Activated naive CD4-positive, alpha-beta T cell treated with anti-CD3 and anti-CD28 coated beads, Interleukin-2, amount 50 U/mL, for 24 hours (primary cell): ENCODE measurements around the gene CMTM7.
"Not testable (repeated sequence)": the region's sequence is repeated elsewhere in the genome, so short reads cannot be mapped to it uniquely, and the experiment has no call there.

ENCODE experiments used
- H3K27ac Mint-ChIP-seq: one replicate; pipeline ENCODE4 v1.8.0; 2021; ENCODE audit warnings: mild to moderate bottlenecking, mixed read lengths
- H3K27me3 Mint-ChIP-seq: one replicate; pipeline ENCODE4 v1.8.0; 2021; ENCODE audit warnings: mixed read lengths
- H3K36me3 Mint-ChIP-seq: one replicate; pipeline ENCODE4 v1.8.0; 2021; ENCODE audit warnings: mixed read lengths
- H3K4me1 Mint-ChIP-seq: one replicate; pipeline ENCODE4 v1.8.0; 2021; ENCODE audit warnings: mixed read lengths
- H3K4me3 Mint-ChIP-seq: one replicate; pipeline ENCODE4 v1.8.0; 2021; ENCODE audit warnings: mild to moderate bottlenecking, mixed read lengths
- H3K9me3 Mint-ChIP-seq: one replicate; pipeline ENCODE4 v1.8.0; 2021; ENCODE audit warnings: mixed read lengths

The CMTM7 gene

GRCh38 chr3:32436816-32437189, 45.1 kb downstream of the CMTM7 start:
- H3K4me1 Mint-ChIP-seq: peaks cover 81% of the 10 kb centered on the region
- no peaks in the 10 kb centered on the region for H3K27me3 Mint-ChIP-seq
- H3K9me3 Mint-ChIP-seq: no peaks in the 10 kb centered on the region
- H3K27ac Mint-ChIP-seq: peak overlapping the region; percentile 69
- H3K4me3 Mint-ChIP-seq: no peak overlapping the region
- peaks cover 7% of the 10 kb centered on the region for H3K36me3 Mint-ChIP-seq

DNA sequence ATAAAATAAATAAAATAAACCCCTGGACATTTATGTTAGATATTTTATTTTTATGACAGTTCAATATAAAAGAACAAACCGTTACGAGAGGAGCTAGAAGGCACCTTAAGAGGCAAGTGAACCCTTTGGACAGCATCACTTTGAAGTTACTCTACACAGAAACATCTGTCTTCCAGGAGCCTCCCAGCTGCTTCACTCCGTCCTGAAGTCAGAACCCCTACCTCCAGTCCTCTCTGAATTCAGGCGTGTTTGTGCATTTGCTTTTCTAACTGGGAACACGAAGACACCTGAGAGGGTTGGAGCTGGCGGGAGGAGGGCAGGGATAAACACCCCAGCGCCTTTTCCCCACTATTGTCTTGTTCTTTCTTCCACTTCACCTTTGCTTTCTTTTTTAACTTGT, 46.2 kb downstream of the CMTM7 start:
- Mint-ChIP-seq H3K9me3 (no peaks in the 10 kb centered on the region), H3K36me3 (peaks cover 14% of the 10 kb centered on the region), H3K27me3 (no peaks in the 10 kb centered on the region), H3K4me1 (peaks cover 81% of the 10 kb centered on the region), H3K27ac (no peak overlapping the region), H3K4me3 (no peak overlapping the region)

DNA sequence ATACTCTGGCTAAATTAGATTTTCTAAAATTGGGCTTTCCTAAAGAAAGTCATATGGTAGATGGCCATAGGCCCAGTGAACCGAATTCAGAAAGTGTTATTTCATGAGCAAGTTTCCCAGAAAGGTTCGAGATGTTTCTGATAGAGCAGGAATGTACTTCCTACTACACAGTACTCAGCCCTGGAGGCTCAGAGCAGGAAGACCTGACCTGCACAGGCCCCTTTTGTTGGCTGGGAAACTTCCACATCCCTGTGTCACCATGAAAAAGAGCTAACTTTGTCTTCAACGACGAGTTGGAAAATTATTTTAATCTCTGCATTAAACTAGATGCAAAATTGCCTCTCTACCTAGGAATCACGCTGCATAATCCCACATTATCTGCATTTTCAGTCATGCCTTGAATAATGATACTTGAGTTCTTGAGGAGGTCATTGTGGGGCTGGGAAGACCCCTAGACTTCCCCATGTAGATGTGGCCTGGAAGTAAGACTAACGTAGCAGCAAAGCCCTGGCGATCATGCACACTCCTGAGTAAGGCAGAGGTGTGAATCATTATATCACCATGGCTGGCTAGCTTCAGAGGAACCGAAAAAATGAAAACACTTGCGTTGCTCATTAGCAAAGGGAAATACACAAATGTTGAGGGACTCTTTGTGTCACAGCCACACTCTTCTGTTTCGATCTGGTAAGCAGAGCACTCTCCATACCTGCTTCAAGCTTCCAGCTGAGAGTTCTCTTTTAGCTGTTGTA, 47.1 kb downstream of the CMTM7 start:
- H3K4me3 Mint-ChIP-seq: peak overlapping the region; percentile 59
- peak overlapping the region; percentile 77 for H3K27ac Mint-ChIP-seq
- no peaks in the 10 kb centered on the region for H3K27me3 Mint-ChIP-seq
- no peaks in the 10 kb centered on the region for H3K9me3 Mint-ChIP-seq
- peaks cover 81% of the 10 kb centered on the region for H3K4me1 Mint-ChIP-seq
- peaks cover 18% of the 10 kb centered on the region for H3K36me3 Mint-ChIP-seq

- peaks cover 21% of the 10 kb centered on the region for H3K36me3 Mint-ChIP-seq
- peak overlapping the region; percentile 59 for H3K4me3 Mint-ChIP-seq
- not testable (repeated sequence) for H3K9me3 Mint-ChIP-seq, H3K27me3 Mint-ChIP-seq
- peaks cover 87% of the 10 kb centered on the region for H3K4me1 Mint-ChIP-seq
- H3K27ac Mint-ChIP-seq: peak overlapping the region; percentile 65
These were observed 47.8 kb downstream of the CMTM7 start for GRCh38 chr3:32439421-32439820.

- peaks cover 85% of the 10 kb centered on the region for H3K4me1 Mint-ChIP-seq
- H3K4me3 Mint-ChIP-seq: no peak overlapping the region
- H3K27ac Mint-ChIP-seq: peak overlapping the region; percentile 35
These were observed 49.1 kb downstream of the CMTM7 start for GRCh38 chr3:32440611-32441350.

GRCh38 chr3:32442766-32443165, 51.1 kb downstream of the CMTM7 start:
- Mint-ChIP-seq H3K36me3 (peaks cover 38% of the 10 kb centered on the region), H3K4me3 (no peak overlapping the region), H3K9me3 (peaks cover 6% of the 10 kb centered on the region), H3K4me1 (peaks cover 92% of the 10 kb centered on the region), H3K27ac (peak overlapping the region; percentile 48), H3K27me3 (no peaks in the 10 kb centered on the region)

More at GRCh38 chr3:32440611-32441350, 49.1 kb downstream of the CMTM7 start:
- peaks cover 24% of the 10 kb centered on the region for H3K36me3 Mint-ChIP-seq
- H3K27me3 Mint-ChIP-seq: no peaks in the 10 kb centered on the region
- no peaks in the 10 kb centered on the region for H3K9me3 Mint-ChIP-seq

GRCh38 chr3:32443478-32443877, 51.8 kb downstream of the CMTM7 start:
- Mint-ChIP-seq H3K36me3 (peaks cover 43% of the 10 kb centered on the region), H3K27me3 (no peaks in the 10 kb centered on the region), H3K4me1 (peaks cover 92% of the 10 kb centered on the region), H3K9me3 (peaks cover 6% of the 10 kb centered on the region), H3K27ac (peak overlapping the region; percentile 48), H3K4me3 (peak overlapping the region; percentile 1)

DNA sequence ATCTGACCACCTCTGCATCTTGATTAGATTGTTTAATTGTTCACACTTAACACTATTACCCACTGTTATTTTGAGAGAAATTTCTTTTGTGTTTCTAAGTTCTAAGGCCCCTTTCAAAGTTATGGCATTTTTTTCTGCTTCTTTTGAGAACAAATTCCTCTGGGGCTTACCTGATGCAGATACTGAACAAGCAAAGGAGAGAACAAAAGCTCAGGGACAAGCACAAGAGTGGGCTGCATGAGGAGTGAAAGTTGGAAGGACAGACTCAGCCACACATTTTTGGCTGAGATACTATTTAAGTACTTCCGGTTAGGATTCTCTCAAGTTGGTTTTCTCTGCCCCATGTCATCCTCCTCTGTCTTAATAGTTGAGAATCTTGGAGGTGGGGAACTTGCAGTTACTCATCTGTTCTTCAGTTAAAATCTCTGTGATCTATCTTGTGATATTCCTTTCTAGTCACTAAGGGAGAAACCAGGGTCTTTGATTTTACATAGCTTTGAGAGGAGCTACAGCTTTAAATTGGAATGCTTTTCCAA, 56.3 kb downstream of the CMTM7 start:
- no peaks in the 10 kb centered on the region for H3K27me3 Mint-ChIP-seq
- peaks cover 70% of the 10 kb centered on the region for H3K4me1 Mint-ChIP-seq
- no peak overlapping the region for H3K4me3 Mint-ChIP-seq
- H3K27ac Mint-ChIP-seq: peak overlapping the region; percentile 59
- peaks cover 6% of the 10 kb centered on the region for H3K9me3 Mint-ChIP-seq
- H3K36me3 Mint-ChIP-seq: peaks cover 42% of the 10 kb centered on the region

GRCh38 chr3:32448686-32449474, 57.2 kb downstream of the CMTM7 start:
- Mint-ChIP-seq H3K4me1 (peaks cover 67% of the 10 kb centered on the region), H3K4me3 (no peak overlapping the region), H3K9me3 (peaks cover 6% of the 10 kb centered on the region), H3K27me3 (no peaks in the 10 kb centered on the region), H3K27ac (peak overlapping the region; percentile 23), H3K36me3 (peaks cover 42% of the 10 kb centered on the region)

DNA sequence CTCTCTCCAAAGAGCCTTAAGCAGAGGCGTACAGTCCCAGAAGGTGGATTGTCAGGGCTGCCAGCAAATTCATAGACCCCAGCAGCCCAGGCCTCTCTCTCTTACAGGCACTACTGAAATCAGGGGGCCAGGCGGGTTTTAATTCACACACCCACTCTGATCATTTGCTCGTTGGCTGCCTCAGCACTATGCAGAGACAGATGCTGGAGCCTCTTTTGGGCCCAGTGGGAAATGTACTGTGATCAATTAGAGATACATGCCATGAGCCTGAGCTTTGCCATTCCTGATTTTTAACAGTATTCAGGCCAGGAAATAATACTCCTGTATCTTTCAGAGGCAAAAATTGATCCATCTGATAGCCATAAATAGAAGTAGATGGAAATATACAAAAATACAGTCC, 58.0 kb downstream of the CMTM7 start:
- Mint-ChIP-seq H3K27me3 (no peaks in the 10 kb centered on the region), H3K9me3 (peaks cover 6% of the 10 kb centered on the region)

GRCh38 chr3:32450426-32450825, 58.8 kb downstream of the CMTM7 start:
- H3K27ac Mint-ChIP-seq: peak overlapping the region; percentile 57
- H3K9me3 Mint-ChIP-seq: peaks cover 6% of the 10 kb centered on the region
- no peaks in the 10 kb centered on the region for H3K27me3 Mint-ChIP-seq
- no peak overlapping the region for H3K4me3 Mint-ChIP-seq
- H3K4me1 Mint-ChIP-seq: peaks cover 69% of the 10 kb centered on the region
- peaks cover 40% of the 10 kb centered on the region for H3K36me3 Mint-ChIP-seq

More for the DNA sequence above, 58.0 kb downstream of the CMTM7 start:
- no peak overlapping the region for H3K27ac Mint-ChIP-seq
- H3K4me3 Mint-ChIP-seq: no peak overlapping the region
- H3K36me3 Mint-ChIP-seq: peaks cover 43% of the 10 kb centered on the region
- H3K4me1 Mint-ChIP-seq: peaks cover 66% of the 10 kb centered on the region

DNA sequence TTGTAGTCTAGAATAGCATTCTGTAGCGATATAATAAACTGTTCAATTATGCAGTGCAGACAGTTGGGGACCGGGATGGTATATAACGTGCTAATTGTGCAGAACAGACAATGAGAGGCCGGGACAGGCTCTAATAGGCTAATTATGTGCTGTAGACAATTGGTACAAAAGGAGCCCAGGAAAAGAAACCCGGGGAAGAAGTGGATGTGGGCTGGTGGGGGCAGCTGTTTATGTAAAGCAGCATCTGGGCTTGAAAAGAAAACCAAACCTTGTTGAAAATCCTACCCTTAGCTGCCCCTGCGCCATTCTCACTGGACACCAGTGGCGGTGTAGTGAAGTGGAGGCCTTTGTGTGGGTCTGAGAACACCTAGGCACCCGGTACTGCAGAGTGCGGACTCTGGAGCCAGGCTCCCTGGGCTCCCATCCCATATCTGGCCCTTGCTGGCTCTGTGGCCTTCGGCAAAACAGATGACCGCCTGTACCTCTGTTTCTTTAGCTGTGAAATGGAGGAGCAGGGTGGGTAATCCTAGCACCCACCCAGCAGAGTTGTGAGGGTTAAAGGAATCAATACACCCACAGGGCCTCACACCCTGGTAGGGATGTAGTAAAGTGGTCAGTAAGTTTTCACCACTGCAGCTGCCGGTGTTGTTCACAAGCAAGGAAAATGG, 59.5 kb downstream of the CMTM7 start:
- no peak overlapping the region for H3K4me3 Mint-ChIP-seq
- peaks cover 37% of the 10 kb centered on the region for H3K36me3 Mint-ChIP-seq
- no peak overlapping the region for H3K27ac Mint-ChIP-seq
- peaks cover 4% of the 10 kb centered on the region for H3K9me3 Mint-ChIP-seq
- peaks cover 71% of the 10 kb centered on the region for H3K4me1 Mint-ChIP-seq
- no peaks in the 10 kb centered on the region for H3K27me3 Mint-ChIP-seq

- Mint-ChIP-seq H3K9me3 (no peaks in the 10 kb centered on the region), H3K4me3 (no peak overlapping the region), H3K36me3 (peaks cover 31% of the 10 kb centered on the region), H3K27ac (peak overlapping the region; percentile 35), H3K27me3 (no peaks in the 10 kb centered on the region), H3K4me1 (peaks cover 71% of the 10 kb centered on the region)
These were observed 60.4 kb downstream of the CMTM7 start for GRCh38 chr3:32452009-32452408.

- peaks cover 70% of the 10 kb centered on the region for H3K4me1 Mint-ChIP-seq
- H3K4me3 Mint-ChIP-seq: no peak overlapping the region
- H3K27me3 Mint-ChIP-seq: no peaks in the 10 kb centered on the region
- H3K9me3 Mint-ChIP-seq: peaks cover 4% of the 10 kb centered on the region
- H3K27ac Mint-ChIP-seq: peak overlapping the region; percentile 68
- peaks cover 27% of the 10 kb centered on the region for H3K36me3 Mint-ChIP-seq
These were observed 61.7 kb downstream of the CMTM7 start for GRCh38 chr3:32453346-32453745.

GRCh38 chr3:32454111-32454510, 62.5 kb downstream of the CMTM7 start:
- H3K4me1 Mint-ChIP-seq: peaks cover 66% of the 10 kb centered on the region
- peak overlapping the region; percentile 94 for H3K27ac Mint-ChIP-seq
- H3K36me3 Mint-ChIP-seq: peaks cover 23% of the 10 kb centered on the region
- H3K9me3 Mint-ChIP-seq: peaks cover 5% of the 10 kb centered on the region
- H3K4me3 Mint-ChIP-seq: no peak overlapping the region
- no peaks in the 10 kb centered on the region for H3K27me3 Mint-ChIP-seq
